Thoracic aorta (tissue), 2 donors: ENCODE results near the gene ZNF614. TPM values are rescaled to one million over a fixed set of nuclear protein-coding genes. Genes with fewer than 3 reads are reported as not detected.
A peak's percentile ranks its signal among the peaks of the same experiment; 100 is the strongest.
"Not testable (repeated sequence)": the region's sequence is repeated elsewhere in the genome, so short reads cannot be mapped to it uniquely, and the experiment has no call there.

Experiments used
- ATAC-seq: fragments of 150-250 bp; one replicate; pipeline ENCODE4 v1.8.0; 2017; ENCODE audit warnings: low read depth; ENCODE audit not compliant: insufficient number of reproducible peaks, low FRiP score
- DNase-seq: peaks from one replicate; pipeline ENCODE4 v3.0.0-alpha.2; 2020; ENCODE audit warnings: low spot score
- H3K27ac ChIP-seq, 2 donors: fragments of 200-600 bp; sonication (generic); 1 replicate in 1 of 2; 2 replicates in 1 of 2; pipeline ENCODE4 v1.5.1; 2016; ENCODE audit warnings: mild to moderate bottlenecking in 2 of 2, moderate library complexity in 2 of 2
- H3K27me3 ChIP-seq: fragments of 200-600 bp; sonication (generic); replicated peaks from 2 replicates; pipeline ENCODE4 v1.6.0; 2016; ENCODE audit warnings: mild to moderate bottlenecking; ENCODE audit not compliant: insufficient read depth
- H3K36me3 ChIP-seq: fragments of 200-600 bp; sonication (generic); one replicate; pipeline ENCODE4 v1.5.1; 2016
- H3K4me1 ChIP-seq, 2 donors: fragments of 200-600 bp; sonication (generic); 1 replicate in 1 of 2; 2 replicates in 1 of 2; pipeline versions ENCODE4 v1.5.1 to v1.6.0; 2016; ENCODE audit warnings: low read depth in 2 of 2, mild to moderate bottlenecking in 1 of 2; ENCODE audit not compliant: control insufficient read depth in 1 of 2
- H3K4me3 ChIP-seq: fragments of 200-600 bp; sonication (generic); 2 replicates; pipeline ENCODE4 v1.5.1; 2016; ENCODE audit warnings: mild to moderate bottlenecking
- H3K9me3 ChIP-seq: fragments of 200-600 bp; sonication (generic); 2 replicates; pipeline ENCODE4 v1.5.1; 2016
- total RNA-seq, 2 donors: library from RNA; depleted of rRNA; stranded (reverse); fragments of >200 nt; gene quantifications; one replicate each; pipeline versions ENCODE4 v1.1.0 to v1.2.3, GENCODE V29; 2016
- TF ChIP-seq, protein P1 (sequence below): fragments of 200-600 bp; sonication (generic); IDR thresholded peaks from one replicate; pipeline ENCODE4 v1.5.1; 2019; ENCODE audit warnings: antibody characterized with exemption

The ZNF614 gene
- total RNA-seq, result 10 to 100 TPM in 1 of 2 donors, 1 to 10 TPM in 1; 3.9 to 11.6 TPM

DNA sequence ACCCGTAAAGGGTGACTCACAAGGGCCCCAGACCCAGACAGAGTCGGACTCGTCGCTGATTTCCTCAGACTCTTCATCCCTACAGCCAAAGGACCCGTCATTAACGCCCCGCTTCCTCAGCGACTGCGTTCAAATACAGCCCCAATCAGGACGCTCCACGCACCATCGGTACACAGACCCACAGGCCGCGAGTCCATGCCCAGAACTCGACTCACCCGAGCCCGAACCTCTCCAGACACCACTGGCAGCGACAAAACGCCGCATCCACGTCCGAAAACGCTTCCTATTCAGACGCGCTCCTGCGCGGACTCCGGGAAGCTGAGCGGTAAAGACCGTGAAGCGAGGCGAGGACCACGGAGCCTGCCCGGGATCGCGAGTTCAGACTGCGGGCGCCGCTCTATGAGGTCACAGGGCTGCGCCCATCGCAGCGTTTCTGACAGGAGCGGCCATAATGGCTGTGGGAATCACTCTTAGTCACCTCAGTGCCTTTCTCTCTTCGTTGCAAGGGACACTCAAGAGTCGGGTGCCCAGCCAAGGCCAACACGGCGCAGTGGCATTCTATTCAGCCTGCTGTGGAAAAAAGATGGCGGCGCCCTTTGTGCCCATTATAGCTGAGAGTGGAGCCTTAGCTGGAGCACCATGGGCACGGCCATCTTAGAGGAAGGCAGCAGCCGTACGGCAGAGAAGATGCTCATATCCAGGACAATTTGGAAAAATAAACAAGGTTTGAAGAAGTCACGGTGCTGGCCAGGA, at the start of gene ZNF614:
ZNF614 (minus strand) TSS at position 353 of the 753 bp plus-strand sequence. CDS start 2,634 bp downstream, outside the sequence.
- peak within 1 kb of the TSS; percentile 90 to 97 for H3K27ac ChIP-seq
- DNase-seq (peak; percentile 77), ATAC-seq (peak; percentile 99)
- H3K4me1 ChIP-seq, result peaks cover 4 to 15% of the 10 kb centered on the region in 2 donors
- peaks cover 27% of the 10 kb centered on the region for H3K36me3 ChIP-seq
- peaks cover 43% of the 10 kb centered on the region for H3K9me3 ChIP-seq
- H3K27me3 ChIP-seq, result no peaks in the 10 kb centered on the region
- peak within 1 kb of the TSS; percentile 90 for H3K4me3 ChIP-seq
- TF ChIP-seq, protein P1, sequence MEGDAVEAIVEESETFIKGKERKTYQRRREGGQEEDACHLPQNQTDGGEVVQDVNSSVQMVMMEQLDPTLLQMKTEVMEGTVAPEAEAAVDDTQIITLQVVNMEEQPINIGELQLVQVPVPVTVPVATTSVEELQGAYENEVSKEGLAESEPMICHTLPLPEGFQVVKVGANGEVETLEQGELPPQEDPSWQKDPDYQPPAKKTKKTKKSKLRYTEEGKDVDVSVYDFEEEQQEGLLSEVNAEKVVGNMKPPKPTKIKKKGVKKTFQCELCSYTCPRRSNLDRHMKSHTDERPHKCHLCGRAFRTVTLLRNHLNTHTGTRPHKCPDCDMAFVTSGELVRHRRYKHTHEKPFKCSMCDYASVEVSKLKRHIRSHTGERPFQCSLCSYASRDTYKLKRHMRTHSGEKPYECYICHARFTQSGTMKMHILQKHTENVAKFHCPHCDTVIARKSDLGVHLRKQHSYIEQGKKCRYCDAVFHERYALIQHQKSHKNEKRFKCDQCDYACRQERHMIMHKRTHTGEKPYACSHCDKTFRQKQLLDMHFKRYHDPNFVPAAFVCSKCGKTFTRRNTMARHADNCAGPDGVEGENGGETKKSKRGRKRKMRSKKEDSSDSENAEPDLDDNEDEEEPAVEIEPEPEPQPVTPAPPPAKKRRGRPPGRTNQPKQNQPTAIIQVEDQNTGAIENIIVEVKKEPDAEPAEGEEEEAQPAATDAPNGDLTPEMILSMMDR, result no peak

DNA sequence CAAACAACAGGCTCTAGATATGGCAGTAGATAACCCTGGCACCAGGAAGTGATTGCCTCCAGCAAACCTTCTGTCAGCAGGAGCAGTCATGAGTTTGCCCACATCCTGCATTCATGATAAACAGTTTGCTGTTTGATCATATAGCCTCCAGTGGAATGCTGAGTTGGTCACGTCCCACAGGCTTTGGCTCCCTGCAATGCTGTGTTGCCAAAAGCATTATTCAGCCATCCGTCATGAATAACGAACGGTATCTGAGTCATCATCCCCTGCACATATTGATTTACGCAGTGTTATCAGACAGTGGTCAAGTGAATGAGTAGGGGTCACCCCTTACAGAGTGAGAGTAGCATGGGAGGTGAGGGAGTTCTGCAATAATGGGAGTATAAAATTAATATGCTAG, 42.3 kb upstream of the ZNF614 start:
- no peaks in the 10 kb centered on the region for H3K27me3 ChIP-seq
- peak overlapping the region; percentile 1 for H3K4me3 ChIP-seq
- TF ChIP-seq, protein P1, result no peak
- DNase-seq, result no peak
- ATAC-seq, result no peak
- peaks cover 88% of the 10 kb centered on the region for H3K36me3 ChIP-seq
- H3K9me3 ChIP-seq, result peaks cover 99% of the 10 kb centered on the region
- H3K4me1 ChIP-seq, result no peaks in the 10 kb centered on the region
- H3K27ac ChIP-seq, result no peak overlapping the region

DNA sequence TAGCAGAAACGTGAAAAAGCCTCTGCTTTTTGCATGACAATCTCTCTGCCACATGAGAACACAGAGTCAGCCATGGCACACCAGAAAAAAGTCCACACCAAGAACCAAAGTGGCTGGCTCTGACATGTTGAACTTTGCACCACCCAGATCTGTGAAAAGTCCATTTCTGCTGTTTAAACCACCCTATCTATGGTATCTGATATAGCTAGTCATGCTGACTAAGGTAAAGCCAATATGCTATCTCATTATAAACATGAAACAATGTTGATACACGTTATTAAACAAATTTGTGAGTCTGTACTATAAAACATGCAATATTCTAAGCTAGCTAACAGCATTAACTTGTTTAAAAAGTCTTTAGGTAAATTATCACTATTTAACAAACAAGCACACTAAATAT, 41.5 kb upstream of the ZNF614 start:
- DNase-seq (no peak), ATAC-seq (no peak)
- H3K9me3 ChIP-seq, result peaks cover 100% of the 10 kb centered on the region
- H3K4me1 ChIP-seq, result no peaks in the 10 kb centered on the region
- H3K36me3 ChIP-seq, result peaks cover 86% of the 10 kb centered on the region
- H3K27ac ChIP-seq, result no peak overlapping the region
- no peak overlapping the region for H3K4me3 ChIP-seq
- no peaks in the 10 kb centered on the region for H3K27me3 ChIP-seq
- TF ChIP-seq, protein P1, result no peak

DNA sequence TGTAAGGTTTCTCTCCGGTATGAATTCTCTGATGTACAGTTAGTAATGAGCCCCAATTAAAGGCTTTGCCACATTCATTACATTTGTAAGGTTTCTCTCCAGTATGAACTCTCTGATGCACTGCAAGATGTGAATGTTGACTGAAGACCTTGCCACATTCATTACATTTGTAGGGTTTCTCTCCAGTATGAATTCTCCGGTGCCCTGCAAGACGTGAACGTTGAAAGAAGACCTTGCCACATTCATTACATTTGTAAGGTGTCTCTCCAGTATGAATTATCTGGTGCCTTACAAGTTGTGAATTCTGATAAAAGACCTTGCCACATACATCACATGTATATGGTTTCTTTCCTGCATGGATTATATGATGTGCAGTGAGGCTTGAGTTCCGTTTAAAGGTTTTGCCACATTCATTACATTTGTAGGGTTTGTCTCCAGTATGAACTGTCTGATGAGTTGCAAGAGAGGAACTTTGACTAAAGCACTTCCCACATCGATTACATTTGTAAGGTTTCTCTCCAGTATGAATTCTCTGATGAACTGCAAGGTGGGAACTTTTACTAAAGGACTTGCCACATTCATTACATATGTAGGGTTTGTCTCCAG, 38.2 kb upstream of the ZNF614 start:
- Histone ChIP-seq H3K9me3 (peaks cover 98% of the 10 kb centered on the region), H3K4me3 (peak overlapping the region; percentile 20), H3K27me3 (no peaks in the 10 kb centered on the region), H3K36me3 (peaks cover 84% of the 10 kb centered on the region), H3K4me1 (no peaks in the 10 kb centered on the region), H3K27ac (no peak overlapping the region)
- DNase-seq (no peak), ATAC-seq (no peak)
- TF ChIP-seq, protein P1, result no peak

DNA sequence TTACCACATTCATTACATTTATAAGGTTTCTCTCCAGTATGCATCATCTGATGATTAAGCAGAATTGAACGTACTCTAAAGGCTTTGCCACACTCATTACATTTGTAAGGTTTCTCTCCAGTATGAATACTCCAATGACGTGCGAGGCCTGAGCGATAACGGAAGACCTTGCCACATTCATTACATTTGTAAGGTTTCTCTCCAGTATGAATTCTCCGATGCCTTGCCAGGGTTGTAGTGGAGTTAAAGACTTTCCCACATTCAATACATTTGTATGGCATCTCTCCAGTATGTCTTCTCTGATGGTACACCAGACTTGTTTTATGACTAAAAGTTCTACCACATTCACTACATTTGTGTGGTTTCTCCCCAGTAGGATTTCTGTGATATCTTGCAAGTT, 37.2 kb upstream of the ZNF614 start:
- no peak overlapping the region for H3K4me3 ChIP-seq
- ATAC-seq (no peak), DNase-seq (no peak)
- H3K9me3 ChIP-seq, result peaks cover 98% of the 10 kb centered on the region
- no peaks in the 10 kb centered on the region for H3K27me3 ChIP-seq
- no peak overlapping the region for H3K27ac ChIP-seq
- H3K36me3 ChIP-seq, result peaks cover 75% of the 10 kb centered on the region
- TF ChIP-seq, protein P1, result no peak
- H3K4me1 ChIP-seq, result no peaks in the 10 kb centered on the region

DNA sequence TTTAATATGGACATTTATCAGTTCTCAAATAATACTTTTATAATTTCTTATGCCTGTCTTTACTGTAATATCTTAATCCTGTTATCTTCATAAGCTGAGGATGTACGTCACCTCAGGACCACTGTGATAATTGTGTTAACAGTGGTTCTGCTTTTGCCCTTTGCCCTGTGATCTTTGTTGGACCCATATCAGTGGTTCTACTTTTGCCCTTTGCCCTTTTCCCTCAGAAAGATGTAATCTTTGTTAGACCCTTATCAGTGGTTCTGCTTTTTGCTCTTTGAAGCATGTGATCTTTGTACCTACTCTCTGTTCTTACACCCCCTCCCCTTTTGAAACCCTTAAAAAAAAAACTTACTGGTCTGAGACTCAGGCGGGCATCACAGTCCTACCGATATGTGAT, 28.3 kb upstream of the ZNF614 start:
- not testable (repeated sequence) for H3K36me3 ChIP-seq

DNA sequence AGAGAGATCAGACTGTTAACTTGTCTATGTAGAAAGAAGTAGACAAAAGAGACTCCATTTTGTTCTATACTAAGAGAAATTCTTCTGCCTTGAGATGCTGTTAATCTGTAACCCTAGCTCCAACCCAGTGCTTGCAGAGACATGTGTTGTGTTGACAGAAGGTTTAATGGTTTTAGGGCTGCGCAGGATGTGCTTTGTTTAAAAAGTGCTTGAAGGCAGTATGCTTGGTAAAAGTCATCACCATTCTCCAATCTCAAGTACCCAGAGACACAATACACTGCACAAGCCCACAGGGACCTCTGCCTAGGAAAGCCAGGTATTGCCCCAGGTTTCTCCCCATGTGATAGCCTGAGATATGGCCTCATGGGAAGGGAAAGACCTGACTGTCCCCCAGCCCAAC, 23.6 kb upstream of the ZNF614 start:
- H3K4me3 ChIP-seq, H3K27me3 ChIP-seq, DNase-seq, H3K4me1 ChIP-seq, H3K27ac ChIP-seq, ATAC-seq, H3K36me3 ChIP-seq: not testable (repeated sequence)
- H3K9me3 ChIP-seq, result peaks cover 48% of the 10 kb centered on the region

More for the DNA sequence above, 28.3 kb upstream of the ZNF614 start:
- not testable (repeated sequence) for H3K4me3 ChIP-seq, ATAC-seq, DNase-seq, H3K27me3 ChIP-seq, H3K4me1 ChIP-seq, H3K27ac ChIP-seq
- peaks cover 80% of the 10 kb centered on the region for H3K9me3 ChIP-seq
